Type B pancreatic cell (in vitro differentiated cells): ENCODE data around the gene ZWINT. TPM values are rescaled to one million over a fixed set of nuclear protein-coding genes. Genes with fewer than 3 reads are reported as not detected.

Experiments
- DNase-seq: peaks from one replicate; pipeline ENCODE4 v3.0.0; 2021; ENCODE audit warnings: mixed read lengths; ENCODE audit not compliant: unreplicated experiment; ENCODE audit errors: extremely low spot score
- H3K27ac Mint-ChIP-seq: 2 replicates; pipeline ENCODE4 v1.8.0; 2021; ENCODE audit warnings: mild to moderate bottlenecking, mixed read lengths
- H3K27me3 Mint-ChIP-seq: 2 replicates; pipeline ENCODE4 v1.8.0; 2021; ENCODE audit warnings: mixed read lengths
- H3K36me3 Mint-ChIP-seq: 2 replicates; pipeline ENCODE4 v1.8.0; 2021; ENCODE audit warnings: mixed read lengths
- H3K4me1 Mint-ChIP-seq: one replicate; pipeline ENCODE4 v1.8.0; 2021; ENCODE audit warnings: mixed read lengths; ENCODE audit not compliant: unreplicated experiment
- H3K4me3 Mint-ChIP-seq: 2 replicates; pipeline ENCODE4 v1.8.0; 2021; ENCODE audit warnings: mild to moderate bottlenecking, mixed read lengths
- H3K9me3 Mint-ChIP-seq: 2 replicates; pipeline ENCODE4 v1.8.0; 2021; ENCODE audit warnings: mixed read lengths
- total RNA-seq: library from RNA; stranded (reverse); gene quantifications from 2 replicates; pipeline ENCODE4 v1.2.1, GENCODE V29; 2021; ENCODE audit warnings: low replicate concordance
- TF ChIP-seq, protein P1 (sequence below): fragments of 200-600 bp; sonication (generic); conservative IDR thresholded peaks from 2 replicates; pipeline ENCODE4 v1.5.0; 2021; ENCODE audit warnings: antibody characterized with exemption, mild to moderate bottlenecking

ZWINT gene
- total RNA-seq, 1 donor from 2014 or later: 59.6 TPM

DNA sequence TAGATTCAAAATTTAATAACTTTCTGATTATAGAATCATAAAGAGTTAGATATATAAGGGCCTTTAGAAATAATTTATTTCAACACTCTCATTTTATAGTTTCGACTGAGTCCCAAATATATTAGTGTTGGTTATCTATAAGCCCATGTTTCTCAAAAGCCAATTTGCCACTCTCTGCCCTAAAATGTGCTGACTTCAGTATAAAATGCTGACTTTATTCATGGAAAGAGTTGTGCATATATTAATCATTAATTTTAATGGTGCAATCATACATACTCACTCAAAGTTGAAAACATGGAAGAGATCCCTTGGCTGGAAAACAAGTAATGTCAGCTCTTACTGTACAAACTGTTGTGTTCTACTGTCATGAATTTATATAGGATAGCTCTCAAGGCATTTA is 19.4 kb downstream of the ZWINT start:
- Mint-ChIP-seq H3K27me3 (no peaks in the 10 kb centered on the region), H3K4me3 (no peak overlapping the region), H3K27ac (no peak overlapping the region), H3K4me1 (no peaks in the 10 kb centered on the region), H3K36me3 (no peaks in the 10 kb centered on the region), H3K9me3 (no peaks in the 10 kb centered on the region)
- no peak for DNase-seq
- TF ChIP-seq, protein P1, sequence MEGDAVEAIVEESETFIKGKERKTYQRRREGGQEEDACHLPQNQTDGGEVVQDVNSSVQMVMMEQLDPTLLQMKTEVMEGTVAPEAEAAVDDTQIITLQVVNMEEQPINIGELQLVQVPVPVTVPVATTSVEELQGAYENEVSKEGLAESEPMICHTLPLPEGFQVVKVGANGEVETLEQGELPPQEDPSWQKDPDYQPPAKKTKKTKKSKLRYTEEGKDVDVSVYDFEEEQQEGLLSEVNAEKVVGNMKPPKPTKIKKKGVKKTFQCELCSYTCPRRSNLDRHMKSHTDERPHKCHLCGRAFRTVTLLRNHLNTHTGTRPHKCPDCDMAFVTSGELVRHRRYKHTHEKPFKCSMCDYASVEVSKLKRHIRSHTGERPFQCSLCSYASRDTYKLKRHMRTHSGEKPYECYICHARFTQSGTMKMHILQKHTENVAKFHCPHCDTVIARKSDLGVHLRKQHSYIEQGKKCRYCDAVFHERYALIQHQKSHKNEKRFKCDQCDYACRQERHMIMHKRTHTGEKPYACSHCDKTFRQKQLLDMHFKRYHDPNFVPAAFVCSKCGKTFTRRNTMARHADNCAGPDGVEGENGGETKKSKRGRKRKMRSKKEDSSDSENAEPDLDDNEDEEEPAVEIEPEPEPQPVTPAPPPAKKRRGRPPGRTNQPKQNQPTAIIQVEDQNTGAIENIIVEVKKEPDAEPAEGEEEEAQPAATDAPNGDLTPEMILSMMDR: no peak

DNA sequence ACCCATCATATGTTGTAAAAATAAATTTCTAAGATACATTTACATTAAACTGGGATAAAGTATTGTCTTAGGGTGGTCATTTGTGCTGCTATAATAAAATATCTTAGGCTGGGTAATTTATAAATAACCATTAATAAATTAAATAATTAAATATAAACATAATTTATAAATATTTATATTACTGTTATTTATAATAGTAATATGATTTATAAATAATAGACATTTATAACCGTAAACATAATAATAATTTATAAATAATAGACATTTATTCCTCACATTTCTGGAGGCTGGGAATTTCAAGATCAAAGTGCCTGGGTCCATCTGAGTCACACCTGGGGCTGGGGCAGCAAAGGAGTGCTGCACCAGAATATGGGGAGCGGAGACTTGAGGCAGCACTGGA is 31.1 kb downstream of the ZWINT start:
- H3K27ac Mint-ChIP-seq: no peak overlapping the region

DNA sequence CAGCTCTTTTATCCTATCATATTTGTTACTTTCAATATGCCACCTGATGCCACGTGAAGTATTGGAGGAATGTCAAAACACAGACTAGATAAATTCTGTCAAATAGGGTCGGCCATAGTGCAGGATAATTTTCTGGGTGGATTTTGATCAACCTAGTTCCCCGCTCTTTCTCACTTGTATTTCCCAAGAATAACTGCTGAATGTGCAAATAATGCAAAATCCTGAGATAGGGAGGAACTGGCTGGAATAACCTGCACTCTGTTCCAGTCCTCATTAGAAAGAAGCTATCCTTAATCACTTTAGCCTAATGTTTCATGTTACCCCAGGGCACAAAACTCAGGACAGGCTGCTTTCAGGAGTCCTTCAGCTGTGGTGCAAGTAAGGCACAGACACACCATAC is 33.9 kb downstream of the ZWINT start:
- DNase-seq: no peak
- H3K9me3 Mint-ChIP-seq: no peaks in the 10 kb centered on the region
- H3K27ac Mint-ChIP-seq: no peak overlapping the region
- TF ChIP-seq, protein P1: no peak
- no peaks in the 10 kb centered on the region for H3K4me1 Mint-ChIP-seq
- no peak overlapping the region for H3K4me3 Mint-ChIP-seq
- peaks cover 4% of the 10 kb centered on the region for H3K27me3 Mint-ChIP-seq
- no peaks in the 10 kb centered on the region for H3K36me3 Mint-ChIP-seq

More for the DNA sequence above, 31.1 kb downstream of the ZWINT start:
- H3K27me3 Mint-ChIP-seq: peaks cover 4% of the 10 kb centered on the region
- no peaks in the 10 kb centered on the region for H3K36me3 Mint-ChIP-seq
- no peak for DNase-seq
- no peaks in the 10 kb centered on the region for H3K4me1 Mint-ChIP-seq
- no peaks in the 10 kb centered on the region for H3K9me3 Mint-ChIP-seq
- H3K4me3 Mint-ChIP-seq: no peak overlapping the region
- TF ChIP-seq, protein P1: no peak

DNA sequence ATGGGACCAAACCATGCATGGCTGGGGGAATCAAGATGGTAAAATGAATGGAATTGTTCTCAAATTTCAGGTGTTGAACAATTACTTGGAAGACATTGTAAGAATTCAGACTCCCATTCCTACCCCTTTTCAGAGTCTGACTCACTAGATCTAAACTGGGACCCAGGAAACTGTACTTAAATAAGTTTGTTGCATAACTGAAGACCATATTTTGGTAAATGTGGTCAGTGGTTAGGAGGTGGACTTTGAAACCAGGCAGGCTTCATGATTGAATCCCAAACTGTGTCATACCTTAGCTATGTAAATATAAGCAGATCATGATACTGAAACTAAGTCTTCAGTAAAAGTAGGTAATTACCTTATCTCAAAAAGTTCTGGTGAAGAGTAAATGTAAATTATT is 41.7 kb downstream of the ZWINT start:
- DNase-seq: no peak
- no peaks in the 10 kb centered on the region for H3K4me1 Mint-ChIP-seq
- TF ChIP-seq, protein P1: no peak
- H3K27ac Mint-ChIP-seq: no peak overlapping the region
- no peaks in the 10 kb centered on the region for H3K36me3 Mint-ChIP-seq
- H3K4me3 Mint-ChIP-seq: no peak overlapping the region
- no peaks in the 10 kb centered on the region for H3K27me3 Mint-ChIP-seq
- peaks cover 8% of the 10 kb centered on the region for H3K9me3 Mint-ChIP-seq

DNA sequence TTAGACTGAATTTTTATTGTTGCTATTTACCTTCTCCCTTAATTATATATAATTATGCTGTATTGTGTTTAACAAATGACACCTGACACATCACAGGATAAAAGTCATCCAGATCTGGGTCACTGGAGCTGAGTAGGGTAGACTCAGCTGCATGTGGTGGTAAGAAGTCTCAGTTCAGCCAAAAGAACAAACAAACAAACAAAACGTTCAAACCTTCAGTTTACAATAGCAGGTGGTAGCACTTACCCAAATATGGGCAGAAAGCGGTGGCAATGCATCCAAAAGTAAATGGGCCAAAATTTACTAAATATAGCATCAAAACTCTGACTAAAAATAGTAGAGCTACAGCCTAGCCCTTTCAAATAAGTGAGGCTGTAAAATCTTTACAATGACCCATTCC is 42.2 kb downstream of the ZWINT start:
- DNase-seq: no peak
- Mint-ChIP-seq H3K4me1 (no peaks in the 10 kb centered on the region), H3K9me3 (peaks cover 8% of the 10 kb centered on the region), H3K4me3 (no peak overlapping the region), H3K36me3 (no peaks in the 10 kb centered on the region), H3K27ac (no peak overlapping the region), H3K27me3 (no peaks in the 10 kb centered on the region)
- TF ChIP-seq, protein P1: no peak

DNA sequence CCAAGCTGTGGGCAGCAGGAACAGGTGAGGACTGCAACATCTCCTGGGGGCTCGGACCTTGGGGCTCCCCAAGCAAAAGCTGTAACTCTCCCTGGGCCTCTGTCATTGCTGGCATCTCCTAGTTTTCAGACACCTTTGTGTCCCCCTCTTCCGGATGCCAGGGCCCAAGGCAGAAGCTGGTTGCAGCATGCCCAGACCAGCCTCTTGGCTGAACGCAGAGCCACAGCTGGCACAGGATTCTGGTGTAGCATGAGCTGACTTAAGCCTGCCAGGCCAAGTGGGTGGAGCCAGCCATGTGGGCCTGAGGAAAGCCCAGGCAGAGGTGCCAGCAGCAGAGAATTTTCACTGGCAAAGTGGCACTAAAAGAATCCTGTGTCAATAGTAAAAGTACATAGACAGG is 43.5 kb downstream of the ZWINT start:
- Mint-ChIP-seq H3K27ac (no peak overlapping the region), H3K36me3 (no peaks in the 10 kb centered on the region), H3K4me3 (no peak overlapping the region), H3K4me1 (no peaks in the 10 kb centered on the region), H3K27me3 (no peaks in the 10 kb centered on the region), H3K9me3 (peaks cover 8% of the 10 kb centered on the region)
- DNase-seq: no peak
- TF ChIP-seq, protein P1: no peak
